Endometrial microvascular endothelial cells (primary cell): ENCODE measurements around the gene ITM2C. TPM values are rescaled to one million over a fixed set of nuclear protein-coding genes. Genes with fewer than 3 reads are reported as not detected.

Source experiments
- in situ Hi-C: cut with HindIII; loops from 2 replicates; pipeline ENCODE4 v1.10.0; 2017; ENCODE audit warnings: low sequenced_read_pairs, low pct_unique_long_range_greater_than_20kb; ENCODE audit errors: inconsistent ontology term
- total RNA-seq: library from RNA; depleted of rRNA; stranded (reverse); fragments of >200 nt; gene quantifications from one replicate; pipeline ENCODE4 v1.2.3, GENCODE V29; 2015; ENCODE audit errors: inconsistent ontology term

The ITM2C gene
- total RNA-seq, 1 donor from 2014 or later, result 1.5 TPM

DNA sequence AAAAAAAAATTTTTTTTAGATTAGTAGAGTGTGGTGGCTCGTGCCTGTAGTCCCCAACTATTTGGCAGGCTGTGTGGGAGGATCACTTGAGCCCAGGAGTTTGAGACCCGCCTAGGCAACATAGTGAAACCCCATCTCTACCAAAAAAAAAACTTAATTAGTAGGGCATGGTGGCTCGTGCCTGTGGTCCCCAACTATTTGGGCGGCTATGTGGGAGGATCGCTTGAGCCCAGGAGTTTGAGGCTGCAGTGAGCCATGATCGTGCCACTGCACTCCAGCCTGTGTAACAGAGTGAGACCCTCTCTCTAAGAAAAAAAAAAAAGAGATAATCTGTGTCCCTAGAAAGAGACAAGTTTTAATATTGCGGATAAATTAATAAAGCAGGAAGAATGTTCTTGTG lies 51.5 kb downstream of the ITM2C start:
- in situ Hi-C loops, result no loop called here

DNA sequence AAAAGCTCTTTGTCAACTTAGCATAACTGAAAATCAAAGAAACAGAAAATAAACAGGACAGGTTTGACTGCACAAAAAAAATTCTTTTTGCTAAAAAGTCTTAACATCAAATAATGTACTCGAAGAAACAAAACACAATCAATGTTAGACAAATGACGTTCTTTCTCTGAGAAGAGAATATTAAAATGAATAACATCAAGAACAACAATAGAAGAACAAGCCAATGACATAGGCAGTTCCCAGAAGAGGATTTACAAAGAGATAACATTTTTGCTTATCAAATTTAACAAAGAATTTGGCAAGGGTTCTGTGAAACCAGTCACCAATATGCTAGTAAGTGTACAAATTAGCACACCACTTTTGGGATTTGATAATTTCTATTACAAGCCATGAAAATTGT lies 54.5 kb downstream of the ITM2C start:
- in situ Hi-C loops, result no loop called here

DNA sequence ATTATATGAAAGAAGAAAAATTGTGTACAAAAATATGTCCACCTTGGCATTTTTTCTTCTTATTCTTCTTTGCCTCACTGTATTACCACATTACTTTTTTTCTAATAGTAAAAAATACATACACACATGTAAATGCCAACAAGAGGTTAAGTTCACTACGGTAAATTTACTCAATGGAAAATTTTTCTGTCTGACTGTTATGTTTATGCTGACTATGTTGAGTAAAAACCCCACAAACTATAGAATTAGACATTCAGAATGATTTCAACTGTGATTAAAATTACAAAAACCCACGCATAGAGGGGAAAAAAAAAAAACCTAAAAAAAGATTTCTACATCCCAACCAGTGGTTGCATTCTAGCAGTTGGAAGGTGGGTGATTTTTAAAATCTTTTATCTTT lies 54.9 kb downstream of the ITM2C start:
- in situ Hi-C loops, result no loop called here

DNA sequence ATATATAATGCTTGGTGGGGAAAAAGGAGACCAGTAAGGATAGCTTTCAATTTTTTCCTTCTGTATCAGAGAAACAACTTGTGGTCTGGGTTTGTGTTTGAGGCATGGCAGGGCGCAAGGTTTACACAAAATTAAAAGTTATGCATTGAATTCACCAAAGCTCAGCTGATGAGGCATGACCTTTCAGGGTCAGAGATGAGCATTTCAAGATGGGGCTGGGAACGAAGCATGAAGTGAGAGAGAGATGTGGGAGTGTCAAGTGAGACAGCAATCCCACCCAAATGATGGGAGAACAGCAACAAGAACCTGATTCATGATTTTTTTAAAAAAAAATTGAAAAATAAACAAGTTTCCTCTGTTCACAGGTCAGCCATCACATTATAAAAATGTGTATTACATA lies 55.4 kb downstream of the ITM2C start:
- in situ Hi-C loops, result no loop called here

DNA sequence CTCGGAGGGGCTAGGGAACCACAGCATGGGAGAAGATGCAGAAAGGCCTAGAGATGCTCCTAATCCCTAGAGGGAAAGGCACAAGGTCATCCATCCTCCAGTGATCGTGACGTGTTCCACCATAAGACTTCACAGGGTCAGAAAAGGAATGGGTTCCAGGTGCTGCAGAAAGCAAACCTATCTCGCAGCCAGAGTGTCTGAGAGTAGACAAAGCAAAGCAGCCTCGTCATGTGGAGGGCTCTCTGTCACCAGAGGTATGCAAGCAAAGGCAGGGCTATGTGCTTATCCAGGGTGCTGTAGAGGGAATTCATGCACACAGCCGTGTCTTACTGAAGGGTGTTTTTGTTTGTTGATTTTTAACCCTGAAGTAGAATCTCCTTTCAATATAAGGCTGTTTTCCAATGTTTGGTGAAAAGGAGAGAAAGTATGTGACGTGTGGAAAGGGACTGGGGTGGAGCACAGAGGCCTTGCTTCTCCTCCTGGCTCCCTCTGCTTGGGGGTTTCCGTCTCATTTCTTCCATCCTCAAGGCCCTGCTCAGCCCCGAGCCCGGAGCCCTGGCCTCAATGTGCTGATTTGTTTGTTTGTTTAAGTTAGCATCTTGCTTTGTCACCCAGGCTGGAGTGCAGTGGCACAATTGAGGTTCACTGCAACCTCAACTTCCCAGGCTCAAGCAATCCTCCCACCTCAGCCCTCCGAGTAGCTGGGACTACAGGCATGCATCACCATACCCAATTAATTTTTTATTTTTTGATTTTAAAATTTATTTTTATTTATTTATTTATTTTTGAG lies 57.3 kb downstream of the ITM2C start:
- in situ Hi-C loops, result no loop called here

DNA sequence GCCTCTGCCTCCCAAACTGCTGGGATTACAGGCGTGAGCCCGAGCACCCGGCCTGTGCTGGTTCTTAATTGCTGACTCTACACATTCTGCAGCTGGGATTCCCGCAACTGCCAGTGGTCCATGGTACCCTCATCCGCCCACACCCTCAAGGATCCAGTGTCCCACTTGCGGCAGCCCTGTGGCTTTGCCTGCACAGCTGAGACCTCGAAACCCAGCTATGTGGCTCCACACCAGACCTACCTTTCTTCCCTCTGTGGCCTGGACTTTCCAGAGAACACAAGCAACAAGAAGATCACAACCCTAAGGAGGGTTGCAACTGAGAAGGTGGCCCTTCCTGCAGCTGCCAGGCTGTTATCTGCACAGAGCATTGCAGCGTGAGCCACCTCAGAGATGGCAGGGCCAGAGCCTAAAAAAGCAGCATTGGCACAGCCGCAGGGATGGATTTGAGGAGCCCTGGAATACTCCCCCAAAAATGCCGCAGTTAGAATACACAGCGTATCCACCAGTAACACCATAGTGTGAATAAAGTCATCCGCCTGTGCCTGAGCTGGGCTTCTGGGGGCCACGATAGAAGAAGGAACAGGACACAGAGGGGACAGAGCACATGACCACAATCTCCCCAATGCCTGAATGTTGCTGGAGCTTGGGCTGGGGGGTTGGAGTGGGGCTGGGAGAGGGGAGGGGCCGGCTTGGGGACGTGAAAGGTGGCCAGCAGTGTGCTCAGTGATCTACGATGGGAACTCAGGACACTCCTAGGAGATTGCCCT lies 58.4 kb downstream of the ITM2C start:
- in situ Hi-C loops, result no loop called here

DNA sequence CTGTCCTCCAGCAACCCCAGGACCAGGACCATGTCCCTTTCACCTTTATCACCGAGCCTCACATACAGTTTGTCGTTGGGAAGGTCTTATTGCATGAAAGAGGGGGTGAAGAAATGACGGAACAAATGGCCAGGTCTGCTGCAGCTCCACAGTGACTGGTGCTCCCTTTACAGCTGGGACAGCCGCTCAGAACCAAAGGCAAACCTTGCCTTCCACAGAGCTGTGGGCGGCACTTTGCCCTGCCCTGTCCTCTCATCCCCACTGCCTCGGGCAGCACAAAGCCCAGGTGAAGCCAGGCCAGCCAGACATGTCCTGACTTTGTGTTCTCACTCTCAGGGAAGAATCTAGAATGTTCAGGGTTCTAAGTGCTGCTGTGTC lies 59.3 kb downstream of the ITM2C start:
- in situ Hi-C loops, result no loop called here

DNA sequence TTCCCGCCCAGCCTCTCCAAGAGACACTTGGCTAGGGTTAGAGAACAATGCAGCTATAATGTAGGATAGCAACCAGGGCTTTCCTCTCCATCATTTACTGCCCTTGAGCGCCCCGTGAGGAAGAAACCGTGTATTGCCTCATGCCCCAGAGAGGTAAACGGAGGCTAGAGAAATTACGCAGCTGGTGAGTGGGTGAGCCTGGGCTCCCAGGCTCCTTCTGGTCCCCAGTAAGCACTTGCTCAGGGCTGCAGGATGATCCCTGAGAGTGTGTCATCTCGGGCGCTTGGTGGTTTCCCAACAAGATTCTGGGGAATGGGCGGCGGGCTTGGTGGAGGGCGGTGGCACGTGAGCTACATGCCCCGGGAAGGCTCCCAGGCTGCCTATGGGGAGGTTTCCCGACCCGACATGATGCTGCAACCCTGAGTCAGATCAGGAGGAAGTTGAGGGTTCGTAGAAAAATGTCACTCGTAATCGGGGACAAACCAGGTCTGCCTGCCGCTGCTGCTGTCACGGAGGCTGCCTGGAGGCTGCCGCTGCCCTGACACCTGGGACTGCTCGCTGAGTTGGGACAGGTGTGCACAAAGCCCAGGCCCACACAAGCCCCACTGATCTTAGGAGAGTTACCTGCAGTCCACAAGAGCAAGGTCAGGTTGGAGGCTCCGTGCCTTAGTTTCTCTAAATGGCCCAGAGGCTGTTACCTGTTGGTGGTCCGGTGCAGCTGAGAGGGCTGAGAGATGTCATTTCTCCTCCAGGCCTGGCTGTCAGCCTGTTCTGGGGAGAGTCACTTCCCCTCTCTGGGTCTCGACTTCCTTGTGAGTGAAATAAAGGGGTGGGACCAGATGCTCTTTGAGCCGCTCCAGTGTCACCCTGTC lies 60.0 kb downstream of the ITM2C start, which contains the start of gene GPR55:
Gene GPR55 (minus strand): TSS at position 773 of the 872 bp plus-strand sequence. CDS start 14,280 bp downstream, outside the sequence.
- in situ Hi-C loops, result no loop called here

DNA sequence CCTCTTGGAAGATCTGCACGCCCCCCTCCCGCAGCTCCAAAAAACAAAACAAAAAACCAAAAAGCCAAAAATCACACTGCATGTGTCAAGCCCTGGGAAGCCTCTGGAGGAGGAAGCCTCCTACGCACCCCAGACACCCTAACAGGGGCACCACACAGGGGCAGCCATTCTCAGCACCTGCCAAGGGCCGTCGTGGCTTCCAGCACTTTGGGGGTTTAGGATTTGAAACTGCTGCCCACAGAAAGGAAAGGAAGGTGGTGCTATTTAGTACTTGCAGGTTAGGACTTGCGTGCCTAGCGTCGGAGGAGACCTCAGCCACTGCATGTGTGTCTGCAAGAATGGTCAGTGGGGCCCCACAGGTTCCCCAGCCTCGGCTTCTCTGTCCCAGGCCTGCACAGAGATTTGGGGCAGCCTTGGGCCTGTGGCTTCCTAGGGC lies 60.7 kb downstream of the ITM2C start:
- in situ Hi-C loops, result no loop called here

DNA sequence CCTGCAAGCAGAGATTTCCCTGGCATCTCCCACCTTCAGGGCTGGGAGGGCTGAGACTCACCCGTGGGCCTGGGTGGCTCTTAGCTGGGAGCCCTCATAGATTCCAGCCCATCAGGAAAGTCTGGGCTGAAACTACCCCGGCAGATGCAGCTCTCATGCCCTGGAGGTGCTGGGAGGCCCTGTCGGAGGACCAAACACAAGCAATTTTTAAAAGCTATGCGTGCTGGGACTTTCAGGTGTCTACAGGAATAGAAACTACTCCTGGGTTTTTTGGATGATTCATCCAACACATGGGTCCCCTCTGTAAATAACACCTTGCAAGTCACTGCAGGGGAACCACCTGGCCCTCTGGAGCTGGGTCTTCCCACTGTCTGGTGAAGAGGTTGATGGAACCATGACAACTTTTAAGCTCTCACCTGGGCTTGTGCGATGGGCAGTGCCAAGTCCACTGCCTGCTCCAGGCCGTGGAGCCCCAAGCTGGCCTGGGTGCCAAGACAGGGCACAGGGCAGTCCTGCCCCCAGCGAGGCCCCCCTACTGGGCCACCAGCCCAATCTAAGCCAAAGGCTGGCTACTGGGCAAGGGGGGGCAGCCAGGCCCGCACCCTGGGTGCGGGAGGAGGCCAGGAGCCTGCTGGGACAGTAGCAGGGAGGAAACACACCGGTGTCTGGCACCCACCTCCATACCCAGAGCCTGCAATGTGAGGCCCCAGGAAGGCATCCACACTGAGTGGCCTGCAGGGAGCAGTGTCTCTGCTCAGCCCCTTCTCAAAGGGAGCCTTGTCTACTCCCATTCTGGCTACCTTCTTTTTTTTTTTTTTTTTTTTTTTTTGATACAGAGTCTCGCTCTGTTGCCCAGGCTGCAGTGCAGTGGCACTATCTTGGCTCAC lies 61.4 kb downstream of the ITM2C start:
- in situ Hi-C loops, result no loop called here

DNA sequence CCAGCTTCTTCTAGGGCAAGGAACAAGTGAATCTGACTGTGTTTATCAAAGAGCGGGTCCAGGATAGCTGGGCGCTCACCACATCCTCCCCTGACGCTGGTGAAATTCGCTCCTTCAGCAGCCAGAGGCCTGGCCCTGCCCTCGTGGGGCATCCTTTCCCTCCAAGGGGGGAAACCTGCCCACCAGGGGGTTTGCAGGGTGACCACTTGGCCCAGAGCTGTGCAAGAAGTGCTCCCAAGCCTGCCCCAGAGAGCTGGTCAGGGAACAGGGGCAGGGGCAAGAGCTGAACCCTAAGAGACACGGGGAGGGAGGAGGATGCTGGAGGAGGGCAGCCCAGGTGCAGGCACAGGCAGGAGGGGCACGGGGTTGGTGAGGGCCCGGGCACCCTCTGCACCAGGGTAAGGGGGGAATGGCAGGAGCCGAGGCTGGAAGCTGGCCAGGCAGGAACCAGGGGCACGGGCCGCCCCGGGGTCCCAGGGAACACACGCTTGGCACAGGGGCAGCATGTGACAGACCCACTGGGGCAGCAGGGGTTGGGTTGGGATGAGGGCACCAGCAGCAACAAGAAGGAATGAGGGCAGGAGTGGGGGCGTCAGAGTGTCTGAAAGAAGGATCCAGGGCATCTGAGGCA lies 63.1 kb downstream of the ITM2C start:
- in situ Hi-C loops, result no loop called here

Other genes with a start within 250 kb of the ITM2C start
- gene CAB39, start 152.1 kb upstream of the ITM2C start, total RNA-seq, result 65.6 TPM
- not detected for gene GPR55, start 60.3 kb downstream of the ITM2C start, total RNA-seq
- not detected for gene SPATA3, start 131.2 kb downstream of the ITM2C start, total RNA-seq
- not detected for gene C2orf72, start 172.6 kb downstream of the ITM2C start, total RNA-seq
- 169 TPM for gene PSMD1, start 191.9 kb downstream of the ITM2C start, total RNA-seq